Measurements from ENCODE around the gene SMIM10L2A. TPM values are rescaled to one million over a fixed set of nuclear protein-coding genes. Genes with fewer than 3 reads are reported as not detected.

The SMIM10L2A gene
- total and polyA plus RNA-seq, 10 of the 15 experiments (the other 5 are each of a cell fraction or from before 2014, with no cell fraction given): 0.02 to 0.05 (median 0.03) TPM; not detected in 7

DNA sequence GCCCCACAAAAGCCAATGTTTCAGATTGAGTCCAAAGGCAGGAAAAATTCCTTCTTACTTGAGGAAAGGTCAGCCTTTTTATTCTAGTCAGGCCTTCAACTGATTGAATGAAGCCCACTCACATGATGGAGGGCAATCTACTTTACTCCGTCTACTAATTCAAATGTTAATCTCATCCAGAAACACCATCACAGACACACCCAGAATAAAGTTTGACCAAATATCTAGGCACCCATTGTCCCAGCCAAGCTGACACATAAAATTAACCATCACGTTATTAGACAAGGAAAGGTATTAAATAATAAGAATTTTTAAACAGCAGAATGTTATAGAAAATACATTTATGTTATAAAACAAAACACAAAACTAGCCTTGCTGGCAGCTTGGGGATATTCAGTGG lies 32.9 kb upstream of the SMIM10L2A start:
- Histone ChIP-seq H3K4me1 (ENCODE audit: control insufficient read depth, insufficient read depth, low read length) (no peaks in the 10 kb centered on the region), H2AFZ (ENCODE audit: control insufficient read depth, low read depth, low read length) (no peak overlapping the region), H3K79me2 (ENCODE audit: control insufficient read depth, insufficient read depth, low read length) (no peaks in the 10 kb centered on the region), H3K27ac (ENCODE audit: control insufficient read depth, insufficient read depth) (no peak overlapping the region), H3K9me3 (replicated peaks; ENCODE audit: control insufficient read depth, insufficient read depth, low read length) (no peaks in the 10 kb centered on the region), H3K27me3 (replicated peaks in 1 of 2; ENCODE audit: control insufficient read depth in 2 of 2, insufficient read depth in 2 of 2, low read length in 1 of 2) (no peaks in the 10 kb centered on the region), H4K20me1 (ENCODE audit: control insufficient read depth, insufficient read depth) (no peaks in the 10 kb centered on the region), H3K36me3 (ENCODE audit: control insufficient read depth in 2 of 2, insufficient read depth in 2 of 2, low read length in 1 of 2) (no peaks in the 10 kb centered on the region), H3K4me3 (no peak overlapping the region), H3K9ac (ENCODE audit: control insufficient read depth, insufficient read depth, low read length) (no peak overlapping the region), H3K4me2 (ENCODE audit: control insufficient read depth, insufficient read depth) (no peak overlapping the region)
- ChIA-PET CTCF (no interaction called here), POLR2A (no interaction called here), SMC1A (ENCODE audit: uncharacterized antibody, unreplicated experiment) (no interaction called here), RAD21 (ENCODE audit: unreplicated experiment) (no interaction called here)
- 16% methylated on average over 2 of the region's 2 CpGs for WGBS (ENCODE audit: insufficient coverage, insufficient replicate concordance, low lambda C conversion rate, missing lambda C conversion rate)
- ATAC-seq (no peak), DNase-seq (ENCODE audit: low read depth, low spot score) (no peak), FAIRE-seq (no peak)
- no TSS peak for BruUV-seq (replicated peaks)
- intact Hi-C loops (cut with micrococcal nuclease; ENCODE audit: unreplicated experiment): no loop called here
- TF ChIP-seq TAF1 (IDR thresholded peaks at IDR 0.05; ENCODE audit: borderline replicate concordance, low read depth, low read length) (no peak), NR2C2 (IDR thresholded peaks at IDR 0.05; ENCODE audit: borderline replicate concordance, control insufficient read depth, insufficient read length, low read depth) (no peak), SUZ12 (IDR thresholded peaks at IDR 0.05; ENCODE audit: unreplicated experiment) (no peak), HDAC2 (IDR thresholded peaks at IDR 0.05) (no peak), ZNF207 (IDR thresholded peaks at IDR 0.05; ENCODE audit: borderline replicate concordance) (no peak)
- TF ChIP-seq, protein P1, sequence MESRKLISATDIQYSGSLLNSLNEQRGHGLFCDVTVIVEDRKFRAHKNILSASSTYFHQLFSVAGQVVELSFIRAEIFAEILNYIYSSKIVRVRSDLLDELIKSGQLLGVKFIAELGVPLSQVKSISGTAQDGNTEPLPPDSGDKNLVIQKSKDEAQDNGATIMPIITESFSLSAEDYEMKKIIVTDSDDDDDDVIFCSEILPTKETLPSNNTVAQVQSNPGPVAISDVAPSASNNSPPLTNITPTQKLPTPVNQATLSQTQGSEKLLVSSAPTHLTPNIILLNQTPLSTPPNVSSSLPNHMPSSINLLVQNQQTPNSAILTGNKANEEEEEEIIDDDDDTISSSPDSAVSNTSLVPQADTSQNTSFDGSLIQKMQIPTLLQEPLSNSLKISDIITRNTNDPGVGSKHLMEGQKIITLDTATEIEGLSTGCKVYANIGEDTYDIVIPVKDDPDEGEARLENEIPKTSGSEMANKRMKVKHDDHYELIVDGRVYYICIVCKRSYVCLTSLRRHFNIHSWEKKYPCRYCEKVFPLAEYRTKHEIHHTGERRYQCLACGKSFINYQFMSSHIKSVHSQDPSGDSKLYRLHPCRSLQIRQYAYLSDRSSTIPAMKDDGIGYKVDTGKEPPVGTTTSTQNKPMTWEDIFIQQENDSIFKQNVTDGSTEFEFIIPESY (IDR thresholded peaks at IDR 0.05): no peak
- in situ Hi-C loops (cut with MboI): no loop called here

DNA sequence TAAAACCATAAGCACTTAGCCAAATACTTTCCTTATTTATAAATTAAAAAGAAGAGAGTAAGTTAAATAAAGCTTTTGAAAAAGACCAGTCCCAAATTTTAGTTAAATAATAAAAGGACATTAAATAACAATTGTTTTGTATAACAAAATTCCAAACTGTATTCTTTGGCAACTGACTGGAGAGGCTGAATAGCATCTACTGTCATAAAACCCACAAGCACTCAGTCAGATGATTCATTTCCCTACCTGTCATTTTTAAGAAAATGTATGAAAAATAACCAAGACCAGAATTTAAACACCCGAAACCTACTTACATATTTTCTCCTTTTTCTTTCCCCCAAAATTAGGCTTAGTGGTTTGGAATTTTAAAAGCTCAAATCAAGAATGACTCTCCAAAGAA lies 32.5 kb upstream of the SMIM10L2A start:
- no peak for ATAC-seq
- RAD21 ChIA-PET (ENCODE audit: unreplicated experiment): no interaction called here
- in situ Hi-C loops (cut with MboI) (no loop called here), intact Hi-C loops (cut with micrococcal nuclease; ENCODE audit: unreplicated experiment) (no loop called here)
- BruUV-seq (replicated peaks): no TSS peak
- H2AFZ ChIP-seq (ENCODE audit: control insufficient read depth, low read depth, low read length): no peak overlapping the region
- H3K9me3 ChIP-seq (replicated peaks; ENCODE audit: control insufficient read depth, insufficient read depth, low read length): no peaks in the 10 kb centered on the region
- no peak overlapping the region for H3K9ac ChIP-seq (ENCODE audit: control insufficient read depth, insufficient read depth, low read length)
- CTCF ChIA-PET: no interaction called here
- no peak overlapping the region for H3K4me2 ChIP-seq (ENCODE audit: control insufficient read depth, insufficient read depth)
- no peaks in the 10 kb centered on the region for H3K4me1 ChIP-seq (ENCODE audit: control insufficient read depth, insufficient read depth, low read length)
- no peak overlapping the region for H3K27ac ChIP-seq (ENCODE audit: control insufficient read depth, insufficient read depth)
- 0% methylated on average over 1 of the region's 1 CpG for WGBS (ENCODE audit: insufficient coverage, insufficient replicate concordance, low lambda C conversion rate, missing lambda C conversion rate)
- no peaks in the 10 kb centered on the region for H3K27me3 ChIP-seq (replicated peaks in 1 of 2; ENCODE audit: control insufficient read depth in 2 of 2, insufficient read depth in 2 of 2, low read length in 1 of 2)
- POLR2A ChIA-PET: no interaction called here
- no peaks in the 10 kb centered on the region for H4K20me1 ChIP-seq (ENCODE audit: control insufficient read depth, insufficient read depth)
- H3K36me3 ChIP-seq (ENCODE audit: control insufficient read depth in 2 of 2, insufficient read depth in 2 of 2, low read length in 1 of 2): no peaks in the 10 kb centered on the region
- no peaks in the 10 kb centered on the region for H3K79me2 ChIP-seq (ENCODE audit: control insufficient read depth, insufficient read depth, low read length)
- SMC1A ChIA-PET (ENCODE audit: uncharacterized antibody, unreplicated experiment): no interaction called here
- FAIRE-seq: no peak
- no peak for DNase-seq (ENCODE audit: low read depth, low spot score)
- H3K4me3 ChIP-seq: no peak overlapping the region
- TF ChIP-seq RCOR1 (conservative IDR thresholded peaks at IDR 0.05; ENCODE audit: low read depth, low read length): no peak
- TF ChIP-seq, protein P2, sequence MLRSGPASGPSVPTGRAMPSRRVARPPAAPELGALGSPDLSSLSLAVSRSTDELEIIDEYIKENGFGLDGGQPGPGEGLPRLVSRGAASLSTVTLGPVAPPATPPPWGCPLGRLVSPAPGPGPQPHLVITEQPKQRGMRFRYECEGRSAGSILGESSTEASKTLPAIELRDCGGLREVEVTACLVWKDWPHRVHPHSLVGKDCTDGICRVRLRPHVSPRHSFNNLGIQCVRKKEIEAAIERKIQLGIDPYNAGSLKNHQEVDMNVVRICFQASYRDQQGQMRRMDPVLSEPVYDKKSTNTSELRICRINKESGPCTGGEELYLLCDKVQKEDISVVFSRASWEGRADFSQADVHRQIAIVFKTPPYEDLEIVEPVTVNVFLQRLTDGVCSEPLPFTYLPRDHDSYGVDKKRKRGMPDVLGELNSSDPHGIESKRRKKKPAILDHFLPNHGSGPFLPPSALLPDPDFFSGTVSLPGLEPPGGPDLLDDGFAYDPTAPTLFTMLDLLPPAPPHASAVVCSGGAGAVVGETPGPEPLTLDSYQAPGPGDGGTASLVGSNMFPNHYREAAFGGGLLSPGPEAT (IDR thresholded peaks at IDR 0.05; ENCODE audit: low read depth): no peak
- TF ChIP-seq, protein P3, sequence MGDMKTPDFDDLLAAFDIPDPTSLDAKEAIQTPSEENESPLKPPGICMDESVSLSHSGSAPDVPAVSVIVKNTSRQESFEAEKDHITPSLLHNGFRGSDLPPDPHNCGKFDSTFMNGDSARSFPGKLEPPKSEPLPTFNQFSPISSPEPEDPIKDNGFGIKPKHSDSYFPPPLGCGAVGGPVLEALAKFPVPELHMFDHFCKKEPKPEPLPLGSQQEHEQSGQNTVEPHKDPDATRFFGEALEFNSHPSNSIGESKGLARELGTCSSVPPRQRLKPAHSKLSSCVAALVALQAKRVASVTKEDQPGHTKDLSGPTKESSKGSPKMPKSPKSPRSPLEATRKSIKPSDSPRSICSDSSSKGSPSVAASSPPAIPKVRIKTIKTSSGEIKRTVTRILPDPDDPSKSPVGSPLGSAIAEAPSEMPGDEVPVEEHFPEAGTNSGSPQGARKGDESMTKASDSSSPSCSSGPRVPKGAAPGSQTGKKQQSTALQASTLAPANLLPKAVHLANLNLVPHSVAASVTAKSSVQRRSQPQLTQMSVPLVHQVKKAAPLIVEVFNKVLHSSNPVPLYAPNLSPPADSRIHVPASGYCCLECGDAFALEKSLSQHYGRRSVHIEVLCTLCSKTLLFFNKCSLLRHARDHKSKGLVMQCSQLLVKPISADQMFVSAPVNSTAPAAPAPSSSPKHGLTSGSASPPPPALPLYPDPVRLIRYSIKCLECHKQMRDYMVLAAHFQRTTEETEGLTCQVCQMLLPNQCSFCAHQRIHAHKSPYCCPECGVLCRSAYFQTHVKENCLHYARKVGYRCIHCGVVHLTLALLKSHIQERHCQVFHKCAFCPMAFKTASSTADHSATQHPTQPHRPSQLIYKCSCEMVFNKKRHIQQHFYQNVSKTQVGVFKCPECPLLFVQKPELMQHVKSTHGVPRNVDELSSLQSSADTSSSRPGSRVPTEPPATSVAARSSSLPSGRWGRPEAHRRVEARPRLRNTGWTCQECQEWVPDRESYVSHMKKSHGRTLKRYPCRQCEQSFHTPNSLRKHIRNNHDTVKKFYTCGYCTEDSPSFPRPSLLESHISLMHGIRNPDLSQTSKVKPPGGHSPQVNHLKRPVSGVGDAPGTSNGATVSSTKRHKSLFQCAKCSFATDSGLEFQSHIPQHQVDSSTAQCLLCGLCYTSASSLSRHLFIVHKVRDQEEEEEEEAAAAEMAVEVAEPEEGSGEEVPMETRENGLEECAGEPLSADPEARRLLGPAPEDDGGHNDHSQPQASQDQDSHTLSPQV (IDR thresholded peaks at IDR 0.05): no peak
- TF ChIP-seq ZNF384 (IDR thresholded peaks at IDR 0.05; ENCODE audit: borderline replicate concordance, low read depth, low read length): no peak
- no peak for TF ChIP-seq BACH1 (IDR thresholded peaks at IDR 0.05; ENCODE audit: borderline replicate concordance)
